GM19035 (cell line): Measurements from ENCODE around the gene PARN.
A peak's percentile ranks its signal among the peaks of the same experiment; 100 is the strongest.
"Not testable (repeated sequence)": the region's sequence is repeated elsewhere in the genome, so short reads cannot be mapped to it uniquely, and the experiment has no call there.

ENCODE experiments used
- ATAC-seq: cut with Tn5 transposase; IDR thresholded peaks from one replicate; pipeline ENCODE4 v1.9.1; 2021; ENCODE audit not compliant: unreplicated experiment

Gene PARN

GRCh38 chr16:14629919-14630619 is at the start of gene PARN:
TSS of gene PARN (minus strand) at chr16:14630260. CDS start at chr16:14630125, 135 bp downstream.
- ATAC-seq = peak; percentile 52

- no peak for ATAC-seq
These were observed 48.9 kb upstream of the PARN start for GRCh38 chr16:14678748-14679497.

- no peak for ATAC-seq
These were observed 47.6 kb upstream of the PARN start for GRCh38 chr16:14677627-14678026.

GRCh38 chr16:14676633-14677032 is 46.6 kb upstream of the PARN start:
- ATAC-seq = no peak

- ATAC-seq = peak; percentile 73
These were observed 42.4 kb upstream of the PARN start for GRCh38 chr16:14672403-14672971.

GRCh38 chr16:14669776-14670175 is 39.7 kb upstream of the PARN start:
- ATAC-seq = no peak

- no peak for ATAC-seq
These were observed 38.6 kb upstream of the PARN start for GRCh38 chr16:14668556-14669223.

GRCh38 chr16:14667347-14668266 is 37.5 kb upstream of the PARN start:
- ATAC-seq = no peak

- peak; percentile 64 for ATAC-seq
These were observed 28.0 kb upstream of the PARN start for GRCh38 chr16:14658063-14658462.

- no peak for ATAC-seq
These were observed 22.7 kb upstream of the PARN start for GRCh38 chr16:14652726-14653125.

- ATAC-seq = no peak
These were observed 20.6 kb upstream of the PARN start for GRCh38 chr16:14650629-14651028.

- ATAC-seq = no peak
These were observed 19.8 kb upstream of the PARN start for GRCh38 chr16:14649816-14650215.

- no peak for ATAC-seq
These were observed 11.9 kb upstream of the PARN start for GRCh38 chr16:14641926-14642325.

GRCh38 chr16:14641206-14641605 is 11.1 kb upstream of the PARN start:
- no peak for ATAC-seq

- no peak for ATAC-seq
These were observed 10.5 kb upstream of the PARN start for GRCh38 chr16:14640538-14640937.

GRCh38 chr16:14636951-14637240 is 6.8 kb upstream of the PARN start:
- ATAC-seq = not testable (repeated sequence)

GRCh38 chr16:14636179-14636950 is 6.3 kb upstream of the PARN start:
- ATAC-seq = not testable (repeated sequence)

GRCh38 chr16:14635395-14636165 is 5.5 kb upstream of the PARN start:
- ATAC-seq = no peak

GRCh38 chr16:14634389-14634725 is 4.3 kb upstream of the PARN start:
- ATAC-seq = no peak
